Measurements from ENCODE around the gene SAA2.
"Not testable (repeated sequence)": the region's sequence is repeated elsewhere in the genome, so short reads cannot be mapped to it uniquely, and the experiment has no call there.

SAA2 gene

DNA sequence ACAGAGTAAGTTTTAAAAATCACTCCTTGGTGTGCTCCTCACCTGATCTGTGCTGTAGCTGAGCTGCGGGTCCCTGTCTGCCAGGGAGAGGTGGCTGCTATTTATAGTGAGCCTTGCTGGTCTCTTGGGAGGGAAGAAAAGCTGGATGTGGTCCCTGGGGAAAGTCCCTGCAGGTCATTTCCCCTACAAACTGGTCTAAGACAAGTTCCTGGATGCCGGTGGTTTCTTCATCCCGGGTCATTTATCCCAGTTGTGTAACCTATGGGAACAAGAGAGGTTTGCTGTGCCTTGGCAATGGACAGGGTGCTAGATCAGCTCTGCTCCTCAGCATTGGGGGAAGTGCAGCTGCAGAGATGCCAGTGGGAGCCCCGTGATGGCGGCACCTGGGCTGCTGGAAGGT lies at the start of gene SAA2:
Gene SAA2 (minus strand): TSS at position 108 of the 400 bp plus-strand sequence. CDS start 657 bp downstream, outside the sequence.
- DNase-seq, result no peak

- no peak for DNase-seq
Measured at GRCh38 chr11:18295316-18295715, 46.8 kb upstream of the SAA2 start.

- no peak for DNase-seq
Measured at GRCh38 chr11:18294862-18295261, 46.4 kb upstream of the SAA2 start.

DNA sequence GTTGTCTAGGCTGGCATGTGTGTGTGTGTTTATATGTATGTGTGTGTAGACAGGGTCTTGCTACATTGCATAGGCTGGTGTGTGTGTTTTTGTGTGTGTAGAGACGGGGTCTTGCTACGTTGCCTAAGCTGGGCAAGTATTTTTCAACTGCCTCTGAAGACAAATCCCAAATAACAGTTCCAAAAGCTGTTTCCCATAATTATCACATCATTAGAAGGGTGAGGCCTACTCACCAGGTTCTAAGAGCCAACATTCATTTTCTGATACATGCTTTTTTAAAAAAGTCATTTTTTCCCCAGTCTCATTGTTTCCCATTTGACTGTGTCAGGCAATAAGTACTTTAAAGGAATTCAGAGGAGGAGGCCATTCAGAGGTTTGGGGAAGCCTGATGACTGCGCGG lies 40.4 kb upstream of the SAA2 start:
- DNase-seq, result no peak

- no peak for DNase-seq
Measured at GRCh38 chr11:18285841-18286240, 37.4 kb upstream of the SAA2 start.

GRCh38 chr11:18282626-18283025 lies 34.2 kb upstream of the SAA2 start:
- no peak for DNase-seq

GRCh38 chr11:18280438-18281045 lies 32.1 kb upstream of the SAA2 start:
- DNase-seq, result no peak

DNA sequence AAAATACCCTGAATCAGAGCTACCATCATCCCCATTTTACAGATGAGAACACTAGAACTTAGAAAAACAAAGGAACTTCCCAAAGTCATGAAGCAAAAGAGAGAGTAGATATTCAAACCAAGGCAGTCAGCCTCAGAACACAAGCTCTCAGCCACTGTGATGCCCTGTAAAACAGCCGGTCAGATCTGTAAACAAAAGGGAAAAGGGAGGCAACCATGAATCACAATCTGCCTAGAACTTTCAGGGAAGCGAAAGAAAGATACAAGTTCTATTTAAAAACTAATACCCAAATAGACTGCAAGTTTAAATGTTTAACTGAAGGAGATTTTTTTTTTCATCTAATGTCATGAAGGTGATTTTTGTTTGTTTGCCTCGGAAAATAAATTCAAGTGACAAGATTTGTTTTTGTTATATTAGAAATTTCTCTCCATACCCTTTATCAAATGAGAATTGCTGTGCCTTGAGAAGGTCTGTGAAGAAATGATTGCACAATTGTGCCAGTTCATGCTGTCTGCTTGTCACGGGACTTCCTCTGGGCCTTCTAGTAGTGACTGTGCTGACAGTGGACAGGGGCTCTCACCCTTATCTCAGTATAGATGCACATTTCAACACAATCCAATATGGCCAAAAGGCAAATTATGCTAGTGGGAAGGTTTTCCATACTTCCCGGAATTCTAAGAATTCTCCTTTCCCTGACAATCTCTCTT lies 29.2 kb upstream of the SAA2 start:
- no peak for DNase-seq

GRCh38 chr11:18271206-18271605 lies 22.7 kb upstream of the SAA2 start:
- DNase-seq, result no peak

DNA sequence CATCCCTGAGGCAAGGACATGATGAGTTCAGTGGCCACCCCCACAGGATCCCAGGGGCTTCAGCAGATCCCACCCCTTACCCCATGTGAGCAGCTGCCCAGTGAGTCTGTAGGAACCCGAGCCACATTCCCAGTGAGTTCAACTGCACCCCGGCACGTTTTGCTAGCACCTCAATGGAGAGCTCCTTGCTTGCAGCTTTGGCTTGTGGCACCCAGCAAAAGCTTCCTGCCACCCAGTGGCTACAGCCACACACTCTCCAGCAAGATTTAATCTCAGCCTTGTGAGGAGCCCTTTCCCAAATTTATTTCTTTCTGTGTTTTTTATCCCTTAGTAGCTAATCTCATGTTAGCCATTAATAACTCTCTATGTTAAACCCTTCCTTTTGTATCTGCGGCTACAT lies 21.6 kb upstream of the SAA2 start:
- no peak for DNase-seq

GRCh38 chr11:18269252-18269651 lies 20.8 kb upstream of the SAA2 start:
- not testable (repeated sequence) for DNase-seq

- not testable (repeated sequence) for DNase-seq
Measured at GRCh38 chr11:18267335-18268133, 19.1 kb upstream of the SAA2 start.

- no peak for DNase-seq
Measured at GRCh38 chr11:18265949-18266348, 17.5 kb upstream of the SAA2 start, which contains the start of gene SAA1. Gene SAA1, plus strand, starts transcription at chr11:18266264. Its CDS starts 624 bp downstream, at chr11:18266888.

- no peak for DNase-seq
Measured at GRCh38 chr11:18264677-18265555, 16.4 kb upstream of the SAA2 start.

DNA sequence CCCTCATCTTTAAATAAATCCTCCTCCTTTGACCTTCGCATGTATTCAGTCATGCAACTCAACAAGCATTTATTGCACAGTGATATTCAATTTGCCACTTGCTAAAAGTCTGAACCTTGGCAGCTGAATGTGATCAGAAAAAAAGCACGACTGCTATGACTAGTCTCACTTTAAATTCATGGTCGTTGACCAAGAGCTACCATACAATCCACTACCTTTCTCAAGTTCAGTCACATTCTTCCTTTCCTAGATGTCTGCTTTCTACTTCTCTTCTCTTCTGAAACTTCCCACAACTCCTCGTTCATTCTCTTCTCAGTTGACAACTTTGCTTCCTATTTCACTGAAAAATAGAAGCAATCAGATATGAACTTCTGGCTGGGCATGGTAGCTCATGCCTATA lies 15.6 kb upstream of the SAA2 start:
- DNase-seq, result no peak

DNA sequence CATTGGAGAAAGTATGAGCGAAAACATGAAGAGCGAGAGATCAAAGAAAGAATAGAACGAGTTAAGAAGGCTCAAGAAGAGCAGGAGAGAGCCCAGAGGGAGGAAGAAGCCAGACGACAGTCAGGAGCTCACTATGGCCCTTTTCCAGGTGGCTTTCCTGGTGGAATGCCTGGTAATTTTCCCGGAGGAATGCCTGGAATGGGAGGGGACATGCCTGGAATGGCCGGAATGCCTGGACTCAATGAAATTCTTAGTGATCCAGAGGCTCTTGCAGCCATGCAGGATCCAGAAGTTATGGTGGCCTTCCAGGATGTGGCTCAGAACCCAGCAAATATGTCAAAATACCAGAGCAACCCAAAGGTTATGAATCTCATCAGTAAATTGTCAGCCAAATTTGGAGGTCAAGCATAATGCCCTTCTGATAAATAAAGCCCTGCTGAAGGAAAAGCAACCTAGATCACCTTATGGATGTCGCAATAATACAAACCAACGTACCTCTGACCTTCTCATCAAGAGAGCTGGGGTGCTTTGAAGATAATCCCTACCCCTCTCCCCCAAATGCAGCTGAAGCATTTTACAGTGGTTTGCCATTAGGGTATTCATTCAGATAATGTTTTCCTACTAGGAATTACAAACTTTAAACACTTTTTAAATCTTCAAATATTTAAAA lies 14.3 kb upstream of the SAA2 start:
- DNase-seq, result not testable (repeated sequence)

DNA sequence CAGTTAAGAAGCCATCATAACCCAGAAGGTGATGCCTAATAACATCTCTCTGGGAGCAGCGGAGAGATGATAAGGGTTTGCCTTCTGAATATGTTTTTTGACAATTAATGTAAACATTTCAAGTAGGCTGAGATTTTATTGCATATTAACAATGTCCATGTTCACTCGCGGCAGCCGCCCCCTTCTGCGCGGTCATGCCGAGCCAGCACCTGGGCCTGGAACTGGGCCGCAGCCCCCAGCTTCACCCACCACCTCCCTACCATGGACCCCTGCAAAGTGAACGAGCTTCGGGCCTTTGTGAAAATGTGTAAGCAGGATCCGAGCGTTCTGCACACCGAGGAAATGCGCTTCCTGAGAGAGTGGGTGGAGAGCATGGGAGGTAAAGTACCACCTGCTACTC lies 13.3 kb upstream of the SAA2 start:
- DNase-seq, result no peak

- DNase-seq, result no peak
Measured at GRCh38 chr11:18259259-18259658, 10.8 kb upstream of the SAA2 start.

DNA sequence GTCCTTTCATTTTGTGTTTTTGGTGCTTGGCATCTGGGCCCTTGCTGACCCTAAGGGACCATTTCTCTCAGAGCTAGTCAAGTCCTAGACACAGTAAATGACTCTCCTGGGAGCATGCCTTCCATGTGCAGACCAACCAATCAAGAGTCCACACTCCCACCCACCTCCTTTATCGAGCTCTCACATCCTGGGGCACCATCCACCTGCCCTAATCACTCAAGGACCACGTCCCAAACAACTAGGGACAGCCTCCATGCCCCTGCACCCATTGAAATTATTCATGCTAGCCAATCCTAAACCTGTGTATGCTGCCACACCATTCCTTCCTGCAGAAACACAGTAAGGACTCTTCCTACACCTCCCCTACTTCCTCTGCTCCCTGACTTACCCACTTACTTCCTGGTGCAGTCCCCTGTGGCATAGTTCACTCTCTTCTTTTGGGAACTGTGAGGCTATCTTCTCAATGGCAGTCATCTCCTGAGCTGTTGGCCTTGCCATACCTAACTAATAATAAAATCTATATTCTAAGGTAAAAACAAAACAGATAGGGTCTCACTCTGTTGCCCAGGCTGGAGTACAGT lies 6.4 kb upstream of the SAA2 start:
- no peak for DNase-seq

- DNase-seq, result no peak
Measured at GRCh38 chr11:18253778-18254338, 5.4 kb upstream of the SAA2 start.

GRCh38 chr11:18253233-18253632 lies 4.8 kb upstream of the SAA2 start:
- no peak for DNase-seq

Measured in DMS 273 treated with DMSO at 0.1 percent for 48 hours (cell line).